ENCODE results near the gene USF3.
A peak's percentile ranks its signal among the peaks of the same experiment; 100 is the strongest.

Gene USF3

GRCh38 chr3:113698213-113698742 lies 1.8 kb upstream of the USF3 start:
- no peak for DNase-seq

DNA sequence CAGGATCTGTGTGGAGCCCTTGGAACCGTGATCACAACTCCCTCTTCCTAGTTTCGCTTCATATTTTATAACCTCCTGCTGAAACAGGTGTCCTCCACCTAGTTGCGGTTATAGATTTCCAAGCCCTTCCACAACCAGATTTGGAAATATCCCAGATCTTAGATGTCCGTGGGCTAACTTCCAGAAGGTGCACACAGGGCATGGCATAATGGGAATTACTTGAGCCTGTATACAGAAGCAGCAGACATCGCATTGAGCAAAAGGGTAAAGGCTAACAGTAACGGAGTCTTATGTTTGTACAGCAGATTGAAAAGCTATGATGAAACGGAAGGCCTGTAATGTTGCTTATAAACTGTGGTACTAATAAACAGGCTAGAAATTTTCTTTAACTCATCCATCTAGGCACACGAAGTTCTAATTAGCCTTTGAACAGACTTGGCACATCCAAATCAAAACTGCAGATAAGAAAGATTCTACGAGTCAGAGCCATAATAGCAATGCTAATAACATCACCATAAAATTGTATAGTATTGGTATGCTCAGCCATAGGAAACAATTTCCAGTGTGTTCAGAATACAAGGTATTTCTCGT lies 1.2 kb upstream of the USF3 start:
- DNase-seq: no peak

GRCh38 chr3:113696658-113697499 lies 437 bp upstream of the USF3 start:
- DNase-seq: peak; percentile 96

DNA sequence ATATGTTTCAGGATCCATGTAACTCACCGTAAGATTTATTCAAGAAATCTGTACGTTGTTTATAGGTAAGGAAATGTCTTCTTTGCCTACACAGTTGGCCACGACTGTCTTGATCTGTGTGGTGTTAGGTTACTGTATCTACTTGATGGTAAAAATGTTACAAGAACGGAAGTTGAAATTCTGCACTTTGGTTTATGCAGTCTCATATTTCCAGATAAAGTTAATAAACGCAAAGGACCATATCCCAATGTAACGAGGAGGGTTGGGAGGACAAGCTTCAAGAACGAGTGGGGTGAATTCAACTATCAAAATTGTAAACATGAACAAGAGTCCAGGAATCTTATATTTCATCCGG lies 1.0 kb downstream of the USF3 start:
- DNase-seq: no peak

- DNase-seq: no peak
Measured at GRCh38 chr3:113690482-113690881, 6.0 kb downstream of the USF3 start.

- no peak for DNase-seq
Measured at GRCh38 chr3:113685956-113686721, 10.3 kb downstream of the USF3 start.

DNA sequence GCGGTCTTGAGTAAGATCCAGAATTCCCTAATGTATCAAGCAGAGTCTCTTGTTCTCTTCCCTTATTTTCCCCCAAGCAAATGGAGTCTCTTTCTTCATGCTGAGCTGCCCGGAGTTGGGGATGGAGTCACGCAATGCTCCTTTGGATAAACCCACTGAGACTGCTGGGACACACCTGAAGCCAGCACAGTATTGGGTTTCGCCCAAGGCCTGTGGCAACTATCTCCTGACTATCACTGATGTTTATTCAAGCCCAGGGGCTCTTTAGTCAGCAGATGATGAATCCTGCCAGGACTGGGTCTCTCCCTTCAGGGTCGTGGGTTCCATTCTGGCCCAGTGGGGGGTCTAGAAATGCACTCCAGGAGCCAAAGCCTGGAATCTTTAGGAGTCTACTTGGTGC lies 11.3 kb downstream of the USF3 start:
- DNase-seq: no peak

DNA sequence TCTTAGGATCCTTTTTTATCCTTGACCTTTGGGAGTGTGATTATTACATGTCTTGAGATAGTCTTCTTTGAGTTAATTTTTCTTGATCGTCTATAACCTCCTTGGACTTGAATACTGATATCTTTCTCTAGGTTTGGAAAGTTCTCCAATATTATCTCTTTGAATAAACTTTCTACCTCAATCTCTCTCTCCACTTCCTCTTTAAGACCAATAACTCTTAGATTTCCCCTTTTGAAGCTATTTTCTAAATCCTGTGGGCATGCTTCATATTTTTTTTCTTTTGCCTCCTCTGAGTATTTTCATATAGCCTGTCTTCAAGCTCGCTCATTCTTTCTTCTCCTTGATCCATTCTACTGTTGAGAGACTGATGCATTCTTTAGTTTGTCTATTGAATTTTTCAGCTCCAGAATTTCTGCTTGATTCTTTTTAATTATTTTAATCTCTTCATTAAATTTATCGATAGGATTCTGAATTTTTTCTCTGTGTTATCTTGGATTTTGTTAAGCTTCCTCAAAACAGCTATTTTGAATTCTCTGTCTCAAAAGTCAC lies 12.1 kb downstream of the USF3 start:
- no peak for DNase-seq

GRCh38 chr3:113678773-113679172 lies 17.7 kb downstream of the USF3 start:
- no peak for DNase-seq

DNA sequence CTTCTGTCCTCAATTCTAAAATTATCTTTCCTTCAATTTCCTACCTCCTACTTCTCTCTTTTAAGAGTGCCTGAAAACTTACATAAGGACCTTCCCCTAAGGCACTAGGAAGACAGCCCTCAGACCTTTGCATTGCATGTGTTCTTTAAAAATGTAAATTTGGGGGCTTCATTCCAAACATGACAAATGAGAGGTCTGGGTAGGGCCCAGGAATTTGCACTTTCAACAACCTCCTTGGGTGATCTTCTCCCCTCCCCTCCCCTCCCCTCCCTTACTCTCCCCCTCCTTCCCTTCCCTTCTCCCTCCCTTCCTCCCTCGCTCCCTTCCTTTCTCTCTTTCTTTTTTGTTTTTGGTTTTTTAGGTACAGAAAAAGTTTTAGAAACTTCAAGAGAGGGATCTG lies 18.7 kb downstream of the USF3 start:
- no peak for DNase-seq

DNA sequence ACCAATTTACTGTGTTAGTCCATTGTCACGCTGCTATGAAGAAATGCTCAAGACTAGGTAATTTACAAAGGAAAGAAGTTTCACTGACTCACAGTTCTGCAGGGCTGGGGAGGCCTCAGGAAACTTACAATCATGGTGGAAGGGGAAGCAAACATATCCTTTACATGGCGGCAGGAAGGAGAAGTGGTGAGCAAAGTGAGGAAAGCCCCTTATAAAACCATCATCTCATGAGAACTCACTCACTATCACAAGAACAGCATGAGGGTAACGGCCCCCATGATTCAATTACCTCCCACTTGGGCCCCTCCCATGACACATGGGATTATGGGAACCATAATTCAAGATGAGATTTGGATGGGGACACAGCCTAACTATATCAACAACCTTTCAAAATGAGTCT lies 20.2 kb downstream of the USF3 start:
- DNase-seq: no peak

GRCh38 chr3:113673593-113673992 lies 22.8 kb downstream of the USF3 start:
- DNase-seq: no peak

DNA sequence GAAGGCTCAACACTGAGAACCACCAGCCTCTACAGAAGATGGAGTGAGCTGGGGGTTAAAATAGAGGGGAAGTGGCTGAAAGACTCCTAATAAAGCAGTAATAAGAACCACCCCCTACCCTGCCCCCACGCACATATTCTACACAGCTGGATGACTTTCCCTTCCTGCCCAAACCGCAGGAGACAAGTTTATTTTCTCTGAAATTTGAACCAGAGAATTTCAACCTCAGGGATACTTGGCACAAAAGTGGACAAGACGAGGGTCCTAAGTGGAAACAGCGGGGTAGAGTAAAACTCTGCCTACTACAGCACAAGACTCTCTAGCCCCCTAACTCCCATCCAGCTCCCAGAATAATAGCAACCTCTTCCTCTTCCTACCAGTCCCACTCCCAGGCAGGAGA lies 28.4 kb downstream of the USF3 start:
- DNase-seq: no peak

GRCh38 chr3:113664523-113665094 lies 31.8 kb downstream of the USF3 start:
- no peak for DNase-seq

GRCh38 chr3:113663761-113664160 lies 32.7 kb downstream of the USF3 start:
- DNase-seq: no peak

DNA sequence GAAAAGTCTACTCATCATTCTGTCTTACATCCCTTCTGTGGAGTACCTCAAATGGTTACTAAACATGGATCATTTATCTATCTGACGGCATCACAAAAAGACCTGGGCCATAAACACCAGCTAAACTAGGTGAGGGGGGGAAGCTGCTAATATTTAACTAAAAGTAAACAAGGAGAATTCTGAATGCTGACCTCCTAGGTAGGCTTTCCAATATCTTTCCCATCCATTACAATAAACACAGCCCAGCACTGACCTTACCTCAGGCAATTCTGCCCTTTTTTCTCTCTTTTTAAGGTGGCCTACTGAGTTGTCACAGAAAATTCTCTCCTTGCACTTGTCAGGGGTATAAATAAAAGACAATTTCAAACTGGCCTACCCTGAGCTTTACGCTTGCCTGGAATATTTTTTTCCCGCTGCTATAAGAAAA lies 33.1 kb downstream of the USF3 start:
- DNase-seq: no peak

DNA sequence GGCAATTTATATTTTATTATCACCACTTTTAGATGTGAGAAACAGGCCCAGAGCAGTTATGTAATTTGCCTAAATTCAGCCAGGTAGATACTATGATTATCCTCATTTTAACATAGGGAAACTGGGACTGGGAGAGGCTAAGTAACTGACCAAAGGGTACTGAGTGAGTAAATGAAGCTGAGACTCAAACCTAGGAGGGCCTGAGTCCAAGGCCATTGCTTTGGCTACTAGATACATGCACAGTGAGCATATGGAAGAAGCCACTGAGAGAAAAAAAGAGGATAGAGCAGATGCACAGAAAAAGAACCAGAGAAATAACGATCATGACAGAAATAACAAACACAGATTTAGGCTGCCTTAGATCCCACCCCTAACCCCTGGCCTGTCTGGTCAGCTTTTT lies 33.6 kb downstream of the USF3 start:
- DNase-seq: no peak

DNA sequence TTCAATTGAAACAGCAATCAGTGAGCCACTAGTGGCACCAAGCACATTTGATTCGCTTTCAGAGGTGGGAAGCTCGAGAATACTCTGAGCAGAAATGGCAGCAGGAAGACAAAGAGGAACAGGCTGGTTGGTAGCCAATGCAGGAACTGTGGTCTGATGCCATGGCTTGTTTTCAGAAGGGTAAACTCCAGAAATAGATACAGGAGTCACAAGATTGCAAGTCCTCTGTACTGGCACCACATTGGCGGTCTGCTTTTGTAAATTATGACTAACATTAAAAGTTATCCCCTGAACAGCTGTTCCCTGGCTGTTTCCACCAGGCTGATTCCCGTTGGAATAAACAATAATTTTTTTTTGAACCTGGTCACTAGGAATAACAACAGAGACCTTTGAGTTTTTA lies 35.5 kb downstream of the USF3 start:
- no peak for DNase-seq

- no peak for DNase-seq
Measured at GRCh38 chr3:113660458-113660857, 36.0 kb downstream of the USF3 start.

- DNase-seq: no peak
Measured at GRCh38 chr3:113659996-113660395, 36.4 kb downstream of the USF3 start.

- DNase-seq: no peak
Measured at GRCh38 chr3:113659101-113659541, 37.3 kb downstream of the USF3 start.

DNA sequence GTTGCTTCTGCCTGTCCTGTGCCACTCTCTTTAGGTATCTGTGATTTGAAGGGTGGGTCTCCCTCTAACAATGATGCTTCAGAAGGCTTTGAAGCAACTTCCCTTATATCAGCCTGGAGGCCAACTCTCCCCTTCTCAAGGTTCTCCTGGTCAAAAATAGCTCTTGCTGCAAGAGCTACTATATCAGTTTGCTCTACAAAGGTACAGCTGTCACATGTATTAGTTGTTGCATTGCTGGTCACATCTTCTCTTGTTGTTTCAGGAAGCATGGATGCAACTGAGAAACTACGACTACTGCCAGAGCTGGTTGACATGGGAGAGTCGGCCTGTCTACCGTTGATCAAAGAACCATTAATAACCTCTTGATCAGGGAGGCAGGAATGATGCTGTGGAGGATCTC lies 38.3 kb downstream of the USF3 start:
- DNase-seq: no peak

DNA sequence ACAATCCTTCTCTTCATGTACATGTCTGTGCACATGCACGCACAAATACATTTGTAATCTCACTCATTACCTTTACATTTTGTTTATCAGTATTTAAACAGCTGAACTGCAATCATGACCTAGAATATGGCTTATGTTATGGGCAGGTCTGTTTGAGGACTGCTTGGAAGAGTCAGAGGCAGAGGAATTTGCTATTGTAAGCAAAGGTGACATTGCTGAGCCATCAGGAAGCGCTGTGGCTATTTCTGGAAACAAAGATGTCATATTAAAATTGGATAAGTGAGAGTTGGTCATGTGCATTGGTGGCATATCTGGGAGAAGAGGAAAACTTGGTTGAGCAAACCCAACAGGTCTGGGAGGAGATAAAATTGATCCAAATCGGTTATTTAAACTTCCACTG lies 41.6 kb downstream of the USF3 start:
- no peak for DNase-seq

All from NCI-H526 treated with DMSO at 0.1 percent for 48 hours (cell line).